GM21786 (cell line): ENCODE results near the gene SQSTM1.
"Not testable (repeated sequence)": the region's sequence is repeated elsewhere in the genome, so short reads cannot be mapped to it uniquely, and the experiment has no call there.

ENCODE experiments used
- ATAC-seq: cut with Tn5 transposase; IDR thresholded peaks from one replicate; pipeline ENCODE4 v1.9.1; 2021; ENCODE audit not compliant: unreplicated experiment

Gene SQSTM1

DNA sequence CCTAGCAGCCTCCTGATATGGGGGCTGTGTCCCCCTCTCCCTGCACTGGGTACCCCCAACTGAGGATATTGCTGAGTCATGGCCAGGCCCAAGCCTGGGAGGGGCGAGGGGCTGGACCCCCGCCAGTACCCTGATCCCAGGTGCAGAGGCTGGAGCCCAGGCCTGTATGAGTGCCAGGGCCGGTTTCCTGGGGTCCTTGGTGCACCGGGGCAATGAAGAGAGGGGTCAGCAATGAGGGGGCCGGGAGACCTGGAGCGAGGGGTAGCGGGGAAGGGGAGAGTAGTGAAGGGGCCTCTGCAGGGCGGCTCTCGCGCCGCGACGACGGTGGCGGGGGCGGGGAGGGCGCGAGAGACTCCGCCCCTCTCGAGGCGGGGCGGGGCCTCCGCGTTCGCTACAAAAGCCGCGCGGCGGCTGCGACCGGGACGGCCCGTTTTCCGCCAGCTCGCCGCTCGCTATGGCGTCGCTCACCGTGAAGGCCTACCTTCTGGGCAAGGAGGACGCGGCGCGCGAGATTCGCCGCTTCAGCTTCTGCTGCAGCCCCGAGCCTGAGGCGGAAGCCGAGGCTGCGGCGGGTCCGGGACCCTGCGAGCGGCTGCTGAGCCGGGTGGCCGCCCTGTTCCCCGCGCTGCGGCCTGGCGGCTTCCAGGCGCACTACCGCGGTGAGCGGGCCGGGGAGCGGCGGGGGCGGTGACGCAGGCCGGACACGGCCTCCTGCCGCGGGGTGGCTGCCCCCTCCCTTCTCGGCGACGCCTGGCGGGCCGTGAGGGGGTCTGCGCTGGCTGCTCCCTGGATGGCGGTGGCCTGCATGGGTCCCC, at the start of gene SQSTM1:
Gene SQSTM1 (plus strand): TSS at position 423 of the 815 bp plus-strand sequence. CDS start 32 bp downstream, at position 455.
- peak; percentile 26 for ATAC-seq

GRCh38 chr5:179771311-179771895, 49.3 kb upstream of the SQSTM1 start:
- no peak for ATAC-seq

DNA sequence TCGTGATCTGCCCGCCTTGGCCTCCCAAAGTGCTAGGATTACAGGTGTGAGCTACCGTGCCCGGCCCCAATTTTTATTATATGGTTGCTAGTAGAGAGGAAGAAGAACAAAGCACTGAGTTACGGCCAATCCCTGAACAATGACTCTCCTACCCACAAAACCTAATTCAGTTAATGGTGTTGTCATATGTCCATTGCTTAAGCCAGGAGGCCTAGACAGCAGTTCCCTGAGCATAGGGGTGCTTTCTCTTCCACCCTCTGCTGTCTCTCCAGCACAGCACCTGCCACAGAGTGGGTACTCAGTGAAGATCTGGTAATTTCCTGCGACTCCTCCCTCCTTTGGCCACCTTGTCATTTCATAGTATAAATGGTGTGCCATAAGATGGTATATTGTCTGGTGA, 48.4 kb upstream of the SQSTM1 start:
- no peak for ATAC-seq

DNA sequence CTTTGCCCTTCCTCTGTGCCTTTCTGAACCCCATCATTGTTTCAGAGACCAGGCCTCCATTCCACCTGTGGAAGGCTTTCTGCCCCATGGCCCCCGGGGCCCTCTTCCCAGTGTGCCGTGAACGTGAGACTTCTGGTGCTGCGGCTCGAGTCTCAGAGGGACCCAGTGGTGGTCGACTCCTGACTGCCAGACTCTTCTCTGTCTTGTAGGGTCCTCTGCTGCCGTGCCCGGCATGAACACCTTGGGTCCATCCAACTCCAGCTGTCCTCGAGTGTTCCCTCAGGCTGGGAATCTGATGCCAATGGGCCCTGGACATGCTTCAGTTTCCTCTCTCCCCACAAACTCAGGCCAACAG, 47.0 kb upstream of the SQSTM1 start:
- no peak for ATAC-seq

GRCh38 chr5:179774442-179774841, 46.3 kb upstream of the SQSTM1 start:
- no peak for ATAC-seq

GRCh38 chr5:179776411-179776938, 44.2 kb upstream of the SQSTM1 start:
- ATAC-seq: no peak

GRCh38 chr5:179777456-179777855, 43.2 kb upstream of the SQSTM1 start:
- ATAC-seq: no peak

GRCh38 chr5:179777909-179778308, 42.8 kb upstream of the SQSTM1 start:
- no peak for ATAC-seq

- no peak for ATAC-seq
Measured at GRCh38 chr5:179778591-179778990, 42.1 kb upstream of the SQSTM1 start.

GRCh38 chr5:179779826-179780225, 40.9 kb upstream of the SQSTM1 start:
- no peak for ATAC-seq

GRCh38 chr5:179780362-179780761, 40.3 kb upstream of the SQSTM1 start:
- no peak for ATAC-seq

GRCh38 chr5:179781846-179782245, 38.9 kb upstream of the SQSTM1 start:
- no peak for ATAC-seq

DNA sequence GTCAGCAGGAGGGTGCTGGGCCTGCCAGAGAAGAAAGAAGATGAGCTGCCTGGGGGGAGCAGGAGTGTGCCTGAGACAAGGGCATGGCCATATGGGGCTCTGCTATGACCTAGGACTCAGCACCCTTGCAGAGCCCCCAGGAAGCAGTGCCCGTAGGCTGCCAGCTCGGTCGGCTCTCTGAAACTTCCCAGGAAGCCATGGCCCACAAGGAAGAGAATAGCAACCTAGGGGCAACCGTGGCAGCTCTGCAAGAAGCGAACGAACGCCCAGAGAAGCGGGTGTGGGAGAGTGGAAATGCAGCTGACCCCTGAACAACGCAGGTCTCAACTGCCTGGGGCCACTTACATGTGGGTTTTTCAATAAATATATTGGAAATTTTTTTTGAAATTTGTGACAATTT, 37.6 kb upstream of the SQSTM1 start:
- no peak for ATAC-seq

- ATAC-seq: no peak
Measured at GRCh38 chr5:179786861-179787260, 33.8 kb upstream of the SQSTM1 start.

- ATAC-seq: no peak
Measured at GRCh38 chr5:179788193-179788854, 32.4 kb upstream of the SQSTM1 start.

DNA sequence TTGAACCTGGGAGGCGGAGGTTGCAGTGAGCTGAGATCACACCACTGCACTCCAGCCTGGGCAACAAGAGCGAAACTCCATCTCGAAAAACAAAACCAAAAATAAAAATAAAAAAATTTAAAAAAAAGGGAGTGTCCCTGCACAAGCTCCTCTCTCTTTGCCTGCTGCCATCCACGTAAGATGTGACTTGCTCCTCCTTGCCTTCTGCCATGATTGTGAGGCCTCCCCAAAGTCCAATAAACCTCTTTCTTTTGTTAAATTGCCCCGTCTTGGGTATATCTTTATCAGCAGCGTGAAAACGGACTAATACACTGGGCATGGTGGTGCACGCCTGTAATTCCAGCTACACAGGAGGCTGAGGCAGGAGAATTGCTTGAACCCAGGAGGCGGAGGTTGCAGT, 31.4 kb upstream of the SQSTM1 start:
- ATAC-seq: not testable (repeated sequence)

DNA sequence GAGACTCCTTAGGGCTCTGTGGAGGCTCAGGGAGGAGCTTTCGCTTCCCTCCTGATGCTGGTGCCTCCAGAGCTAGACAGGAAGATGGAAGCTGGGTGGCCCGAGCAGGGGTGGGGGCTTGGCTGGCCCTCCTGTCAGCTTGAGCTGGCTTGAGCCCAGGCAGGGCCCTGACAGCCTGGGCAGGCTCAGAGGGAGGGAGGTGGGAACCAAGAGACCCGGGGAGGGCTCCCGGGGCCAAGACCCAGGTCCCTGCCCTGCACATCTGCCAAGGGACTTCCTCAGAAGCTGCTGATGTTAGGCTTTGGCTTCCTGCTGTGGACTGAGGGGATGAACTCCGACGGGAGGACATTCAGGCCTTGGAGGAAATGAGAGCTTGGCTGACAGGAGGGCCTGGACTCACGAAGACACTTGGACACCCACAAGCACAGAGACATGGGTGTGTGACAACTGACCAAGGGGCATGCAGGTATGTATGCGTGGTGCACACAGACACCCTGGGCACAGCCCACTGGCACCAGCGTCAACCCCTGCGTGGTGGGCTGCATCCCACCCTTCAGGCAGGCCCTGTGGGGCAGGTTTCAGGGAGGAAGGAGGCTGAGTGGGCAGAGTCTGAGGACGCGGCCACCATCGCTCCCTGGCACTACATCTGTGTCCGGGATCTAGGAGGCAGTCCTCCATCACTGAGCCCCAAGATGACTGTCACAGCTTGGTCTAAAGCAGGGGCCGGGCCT, 28.7 kb upstream of the SQSTM1 start:
- ATAC-seq: no peak

- no peak for ATAC-seq
Measured at GRCh38 chr5:179792612-179793467, 27.9 kb upstream of the SQSTM1 start.

DNA sequence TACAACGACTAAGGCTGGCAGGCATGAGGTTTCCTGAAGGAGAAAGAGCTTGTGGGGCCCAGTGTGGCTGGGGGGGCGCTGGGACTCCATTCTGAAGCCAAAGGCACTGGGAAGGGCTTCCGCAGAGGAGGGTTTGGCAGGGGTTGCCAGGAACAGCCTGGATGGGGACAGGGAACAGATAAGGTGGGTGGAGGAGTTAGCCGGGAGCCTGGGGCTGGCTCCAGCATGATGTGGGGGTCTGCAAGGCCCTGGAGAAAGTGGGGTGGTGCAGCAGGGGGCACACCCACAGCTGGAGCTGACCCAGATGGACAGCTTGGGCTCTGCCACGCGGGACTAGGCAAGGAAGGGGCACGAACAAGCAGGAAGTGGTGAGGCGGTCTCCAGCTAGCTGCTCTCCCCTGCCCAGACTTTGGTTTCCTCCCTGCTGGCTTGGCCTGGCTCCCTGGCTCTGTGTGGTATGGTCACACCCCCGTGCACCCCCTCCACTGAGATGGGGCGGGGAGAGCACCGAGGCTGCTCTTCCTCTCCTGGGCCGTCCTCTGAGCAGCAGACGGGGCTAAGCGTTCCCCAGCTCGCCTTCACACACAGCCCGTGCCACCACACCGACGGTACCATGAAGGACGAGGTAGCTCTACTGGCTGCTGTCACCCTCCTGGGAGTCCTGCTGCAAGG, 27.1 kb upstream of the SQSTM1 start, which contains the start of gene LTC4S:
Gene LTC4S (plus strand): TSS at position 519 of the 672 bp plus-strand sequence. CDS start 95 bp downstream, at position 614.
- ATAC-seq: peak; percentile 25

DNA sequence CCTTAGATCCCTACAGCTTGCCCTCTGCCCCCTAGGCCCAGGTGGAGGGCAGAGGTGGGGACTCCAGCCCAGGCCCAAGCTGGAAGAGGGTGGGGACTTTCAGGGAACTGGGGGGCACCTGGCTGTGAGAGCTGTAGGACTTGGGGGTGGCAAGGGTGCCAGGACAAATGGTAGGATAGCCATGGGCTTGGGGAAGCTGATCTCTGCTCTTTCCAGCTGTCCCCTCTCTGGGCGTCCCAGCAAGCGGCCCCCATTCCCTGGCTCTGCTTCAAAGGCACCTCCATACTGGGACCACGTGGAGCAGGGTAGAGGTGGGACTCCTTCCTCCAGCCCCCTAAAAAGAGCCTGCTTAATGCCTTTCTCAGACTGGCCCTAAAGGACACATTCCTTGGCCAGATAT, 26.5 kb upstream of the SQSTM1 start:
- ATAC-seq: no peak
